Right kidney (tissue), 1 donor: ENCODE data around the gene RAX2.
"Not testable (repeated sequence)": the region's sequence is repeated elsewhere in the genome, so short reads cannot be mapped to it uniquely, and the experiment has no call there.

Experiments
- DNase-seq: peaks from one replicate; pipeline ENCODE4 v3.0.0-alpha.2; 2016

The RAX2 gene

DNA sequence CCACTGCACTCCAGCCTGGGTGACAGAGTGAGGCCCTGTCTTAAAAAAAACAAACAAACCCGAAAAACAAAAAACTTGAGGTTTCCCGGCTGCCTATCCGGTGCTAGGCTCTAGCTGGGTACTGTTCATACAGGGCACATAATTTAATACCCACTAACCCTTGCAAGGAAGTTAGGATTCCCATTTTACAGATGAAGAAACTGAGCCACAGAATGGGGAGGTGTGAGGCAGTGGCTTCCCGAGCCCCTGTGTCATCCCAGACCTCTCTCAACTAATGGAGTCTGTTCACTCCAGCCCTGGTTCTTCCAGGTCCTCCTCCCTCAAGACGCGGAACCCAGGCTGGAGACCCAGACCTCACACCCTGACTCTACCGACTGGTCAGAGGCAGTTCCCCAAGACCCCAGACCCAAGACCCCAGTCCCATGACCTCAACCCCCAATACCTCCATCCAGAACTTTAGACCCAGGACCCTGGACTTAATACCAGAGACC lies 11.1 kb downstream of the RAX2 start:
- no peak for DNase-seq

DNA sequence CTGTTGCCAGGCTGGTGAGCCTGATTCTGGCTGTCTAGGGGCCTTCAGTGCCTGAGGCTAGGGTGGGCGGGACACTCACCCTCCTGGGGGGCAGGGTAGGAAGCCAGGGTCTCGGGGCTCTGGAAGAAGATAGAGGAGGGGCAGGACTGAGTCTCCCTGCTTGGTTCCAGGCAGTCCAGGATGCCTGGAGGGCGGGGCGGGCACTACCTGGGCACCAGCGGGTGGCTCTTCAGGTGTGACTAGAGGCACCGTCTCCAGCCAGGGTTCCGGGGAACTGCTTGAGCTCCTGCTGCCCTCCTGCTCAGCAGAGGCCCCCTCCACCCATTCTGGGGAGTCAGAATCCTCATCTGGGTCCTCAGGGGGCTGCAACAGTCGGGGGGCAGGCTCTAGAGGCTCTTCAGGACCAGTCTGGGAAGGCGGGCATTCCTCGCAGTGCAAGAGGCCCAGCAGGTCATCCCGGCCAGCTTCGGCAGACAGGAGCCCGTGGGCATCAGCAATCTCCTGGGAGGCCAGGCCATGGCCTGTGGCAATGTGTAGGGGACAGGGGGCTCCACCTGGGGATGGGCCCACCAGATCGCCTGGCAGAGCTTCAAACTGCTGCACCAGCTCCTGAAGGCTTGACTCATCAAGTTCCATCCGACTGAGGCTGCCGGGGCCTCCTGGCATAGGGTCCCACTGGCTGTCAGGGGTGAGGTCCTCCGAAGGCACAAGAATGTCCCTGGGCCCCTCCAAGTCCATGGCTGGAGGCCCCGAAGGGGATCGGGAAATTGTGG lies 12.4 kb downstream of the RAX2 start:
- no peak for DNase-seq

DNA sequence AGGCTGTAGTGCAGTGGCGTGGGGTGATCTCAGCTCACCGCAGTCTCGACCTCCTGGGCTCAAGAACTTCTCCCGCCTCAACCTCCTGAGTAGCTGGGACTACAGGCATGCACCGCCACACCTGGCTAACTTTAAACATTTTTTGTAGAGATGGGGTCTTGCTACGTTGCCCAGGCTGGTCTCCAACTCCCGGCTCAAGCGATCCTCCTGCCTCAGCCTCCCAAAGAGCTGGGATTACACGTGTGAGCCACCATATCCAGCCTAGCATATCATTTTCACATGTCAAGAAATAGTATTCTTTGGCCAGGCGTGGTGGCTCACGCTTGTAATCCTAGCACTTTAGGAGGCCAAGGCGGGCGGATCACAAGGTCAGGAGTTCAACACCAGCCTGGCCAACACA lies 13.7 kb downstream of the RAX2 start:
- DNase-seq: not testable (repeated sequence)

DNA sequence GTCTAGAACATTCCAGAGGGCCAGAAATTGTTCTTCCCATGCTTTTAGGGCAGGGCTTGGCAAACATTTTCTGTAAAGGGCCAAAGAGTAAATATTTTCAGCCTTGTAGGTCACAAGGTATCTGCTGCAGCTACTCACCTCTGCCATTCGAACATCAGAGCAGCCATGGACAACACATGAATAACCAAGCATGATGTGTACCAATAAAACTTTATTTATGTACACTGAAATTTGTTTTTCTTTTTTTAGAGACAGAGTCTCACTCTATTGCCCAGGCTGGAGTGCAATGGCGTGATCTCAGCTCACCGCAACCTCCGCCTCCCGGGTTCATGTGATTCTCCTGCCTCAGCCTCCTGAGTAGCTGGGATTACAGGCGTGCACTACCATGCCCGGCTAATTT lies 14.3 kb downstream of the RAX2 start:
- not testable (repeated sequence) for DNase-seq

DNA sequence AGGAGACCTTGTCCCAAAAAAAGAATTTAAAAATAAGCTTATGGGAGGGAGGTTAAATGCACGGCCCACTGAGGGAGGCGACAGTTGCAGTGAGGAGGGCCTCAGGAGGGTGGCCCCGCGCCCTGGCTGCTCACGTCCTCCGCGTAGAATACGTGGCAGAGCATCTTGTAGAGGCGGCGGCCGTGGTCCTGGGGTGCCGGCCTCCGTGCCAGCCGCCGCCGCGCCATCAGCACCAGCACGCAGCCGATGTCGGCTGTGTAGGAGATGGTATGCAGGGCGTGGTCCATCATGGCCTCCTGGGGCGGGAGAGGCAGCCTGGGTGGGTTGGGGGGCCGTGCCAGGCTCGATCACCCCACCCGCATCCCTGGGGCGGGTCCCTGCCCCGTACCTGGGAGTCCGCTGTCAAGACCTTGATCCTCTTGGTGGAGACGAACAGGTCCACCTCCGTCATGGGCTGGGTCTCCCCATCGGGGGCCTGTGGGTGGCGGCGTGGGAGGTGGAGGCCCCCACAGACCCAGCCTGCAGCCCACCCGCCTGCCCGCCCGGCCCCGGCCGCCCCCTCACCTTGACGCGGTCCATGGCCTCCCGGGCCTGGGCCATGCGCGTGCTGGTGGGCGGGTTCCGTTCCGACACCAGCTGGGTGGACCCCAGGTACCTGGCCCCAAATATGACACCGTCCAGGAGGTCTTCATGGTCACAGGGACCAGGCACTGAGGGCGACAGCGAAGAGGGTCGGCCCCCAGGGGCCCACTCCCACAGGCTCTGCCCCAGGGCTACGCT lies 18.2 kb downstream of the RAX2 start:
- DNase-seq: no peak

DNA sequence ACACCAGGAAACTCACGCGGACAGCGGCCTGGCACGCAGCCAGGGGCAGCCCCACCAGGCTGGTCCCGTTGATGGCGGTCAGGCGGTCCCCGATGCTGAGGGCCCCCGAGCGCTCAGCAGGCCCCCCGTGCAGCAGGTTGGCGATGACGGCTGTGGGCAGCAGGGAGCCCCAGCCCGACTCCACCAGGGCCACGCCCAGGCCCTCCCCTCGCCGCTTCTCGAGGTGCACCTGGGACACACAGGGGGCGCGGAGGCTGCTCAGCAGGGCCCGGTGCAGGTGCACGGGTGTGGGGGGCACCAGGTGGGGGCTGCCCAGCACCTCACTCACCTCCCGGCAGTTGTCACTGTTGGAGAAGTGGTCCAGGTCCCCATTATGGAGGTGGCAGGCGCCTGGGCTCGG lies 19.5 kb downstream of the RAX2 start:
- no peak for DNase-seq

DNA sequence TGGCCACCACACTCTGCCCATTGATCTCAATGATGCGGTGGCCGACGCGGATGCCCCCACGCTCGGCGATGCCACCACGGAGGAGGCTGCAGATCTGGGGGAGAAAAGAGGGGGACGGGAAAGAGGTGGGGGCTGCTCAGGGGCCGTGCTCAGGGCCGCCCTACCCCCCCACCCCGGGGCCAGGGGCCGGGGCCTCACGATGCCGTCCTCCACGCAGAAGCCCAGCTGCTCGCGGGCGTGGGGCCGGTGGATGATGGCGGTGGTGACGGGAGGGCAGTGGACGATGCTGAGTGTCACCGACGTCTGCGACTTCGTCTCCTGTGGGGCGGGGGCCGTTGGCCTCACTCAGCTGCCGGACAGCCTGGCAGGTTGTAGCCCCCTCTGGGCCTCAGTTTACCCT lies 20.8 kb downstream of the RAX2 start:
- no peak for DNase-seq

DNA sequence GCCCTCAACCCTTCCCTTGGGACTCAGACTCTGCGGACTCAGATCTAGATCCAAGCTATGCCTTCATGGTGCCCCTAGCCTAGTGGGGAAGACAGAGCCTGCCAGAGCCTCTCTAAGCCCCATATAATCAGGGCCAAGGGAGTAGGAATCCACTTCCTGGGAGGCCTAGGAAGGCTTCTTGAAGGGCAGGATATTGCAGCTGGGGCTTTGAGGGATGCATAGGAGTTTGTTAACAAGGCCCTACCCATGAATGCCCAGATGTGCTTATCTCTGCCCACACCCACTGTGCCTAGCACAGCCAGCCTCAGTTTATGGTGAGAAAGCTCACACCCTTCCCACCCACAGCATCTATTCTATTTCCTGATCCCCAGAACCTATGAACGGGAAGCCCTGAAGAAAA lies 21.8 kb downstream of the RAX2 start:
- DNase-seq: no peak

DNA sequence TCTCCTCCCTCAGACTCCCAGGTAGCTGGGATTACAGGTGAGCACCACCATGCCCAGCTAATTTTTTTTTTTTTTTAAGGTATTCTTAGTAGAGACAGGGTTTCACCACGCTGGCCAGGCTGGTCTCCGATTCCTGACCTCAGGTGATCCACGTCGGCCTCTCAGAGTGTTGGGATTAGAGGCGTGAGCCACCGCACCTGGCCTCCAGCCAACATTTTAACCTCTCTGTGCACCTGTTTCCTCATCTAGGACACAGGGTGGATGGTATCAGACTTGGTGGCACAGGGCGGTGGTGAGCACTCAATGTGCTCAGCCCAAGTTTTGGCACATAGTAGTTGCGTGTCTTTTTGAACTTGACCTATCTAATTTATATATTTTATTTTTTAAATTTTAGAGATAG lies 23.1 kb downstream of the RAX2 start:
- DNase-seq: no peak

DNA sequence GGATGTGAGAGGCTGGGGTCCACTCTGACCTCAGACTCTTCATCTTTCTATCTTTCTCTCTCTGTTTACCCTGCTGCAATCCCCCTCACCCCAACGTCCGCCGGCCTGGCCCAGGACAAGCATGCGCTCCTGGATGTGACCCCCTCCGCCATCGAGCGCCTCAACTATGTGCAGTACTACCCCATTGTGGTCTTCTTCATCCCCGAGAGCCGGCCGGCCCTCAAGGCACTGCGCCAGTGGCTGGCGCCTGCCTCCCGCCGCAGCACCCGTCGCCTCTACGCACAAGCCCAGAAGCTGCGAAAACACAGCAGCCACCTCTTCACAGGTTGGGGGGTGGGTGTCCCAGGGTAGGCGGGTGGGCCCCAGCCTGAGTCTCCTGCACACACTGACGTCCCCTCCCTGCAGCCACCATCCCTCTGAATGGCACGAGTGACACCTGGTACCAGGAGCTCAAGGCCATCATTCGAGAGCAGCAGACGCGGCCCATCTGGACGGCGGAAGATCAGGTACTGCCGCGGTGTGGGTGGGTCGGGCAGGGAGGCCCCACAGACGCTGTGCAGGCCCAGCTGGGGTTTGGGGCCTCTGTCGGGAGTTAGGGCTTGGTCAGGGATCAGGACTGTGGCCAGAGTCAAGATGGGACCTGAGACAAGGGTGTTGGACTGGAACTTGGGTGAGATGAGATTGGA lies 25.5 kb downstream of the RAX2 start:
- DNase-seq: no peak

DNA sequence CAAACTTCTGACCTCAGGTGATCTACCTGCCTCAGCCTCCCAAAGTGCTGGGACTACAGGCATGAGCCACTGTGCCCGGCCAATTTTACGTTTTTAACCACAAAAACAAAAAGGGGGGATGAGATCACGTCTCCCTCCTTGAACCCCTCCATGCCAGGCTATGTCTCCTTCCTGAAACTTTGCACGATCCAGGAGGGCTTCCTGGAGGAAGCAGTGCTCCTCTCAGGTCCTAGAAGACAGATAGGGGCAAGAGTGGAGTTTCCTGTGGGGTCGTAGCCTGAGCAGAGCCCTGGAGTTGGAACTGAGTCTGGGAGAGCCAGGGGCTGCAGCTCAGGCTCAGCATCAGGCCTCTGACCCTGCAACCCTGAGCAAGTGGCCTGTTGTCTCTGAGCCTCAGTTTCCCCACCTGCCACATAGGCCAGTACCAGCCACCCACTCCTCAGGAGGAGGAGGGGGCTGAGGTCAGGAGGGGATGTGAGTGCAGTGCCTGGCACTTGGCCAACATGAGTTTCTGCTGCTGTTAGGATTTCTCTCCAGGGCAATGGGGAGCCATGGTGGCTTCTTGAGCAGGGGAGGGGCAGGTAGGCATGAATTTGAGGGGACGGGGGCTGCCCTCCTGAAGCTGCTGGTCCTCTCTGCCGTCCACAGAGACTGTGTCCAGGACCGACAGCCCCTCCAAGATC lies 26.5 kb downstream of the RAX2 start:
- DNase-seq: no peak

DNA sequence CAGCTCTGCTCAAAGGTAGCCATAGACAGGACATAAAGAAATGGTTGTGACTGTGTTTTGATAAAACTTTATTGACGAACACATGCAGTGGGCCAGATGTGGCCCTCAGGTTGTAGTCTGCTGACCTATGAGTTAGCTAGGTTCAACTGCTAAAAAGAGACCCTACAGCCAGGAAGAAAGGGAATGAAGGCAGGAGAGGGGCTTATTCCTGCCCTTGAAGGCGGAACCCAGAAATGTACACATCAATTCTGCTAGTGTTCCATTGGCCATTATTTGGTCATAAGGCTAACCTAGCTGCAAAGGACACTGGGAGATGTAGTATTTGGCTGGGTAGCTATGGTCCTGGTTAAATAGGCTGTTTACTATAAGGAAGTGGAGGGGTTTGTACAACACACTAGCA lies 28.5 kb downstream of the RAX2 start:
- no peak for DNase-seq

DNA sequence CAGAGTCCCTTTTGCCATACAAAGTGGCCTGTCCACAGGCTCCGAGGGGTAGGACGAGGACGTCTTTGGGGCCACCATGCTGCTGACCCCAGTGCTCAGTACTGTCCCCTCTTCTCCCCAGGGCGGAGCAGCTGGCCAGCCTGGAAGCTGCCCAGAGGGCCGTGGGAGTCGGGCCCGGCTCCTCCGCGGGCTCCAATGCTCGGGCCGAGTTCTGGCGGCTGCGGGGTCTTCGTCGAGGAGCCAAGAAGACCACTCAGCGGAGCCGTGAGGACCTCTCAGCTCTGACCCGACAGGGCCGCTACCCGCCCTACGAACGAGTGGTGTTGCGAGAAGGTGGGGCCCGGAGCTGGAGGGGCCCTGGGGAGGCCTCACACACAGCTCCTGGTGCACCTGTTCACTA lies 31.6 kb downstream of the RAX2 start:
- DNase-seq: no peak

DNA sequence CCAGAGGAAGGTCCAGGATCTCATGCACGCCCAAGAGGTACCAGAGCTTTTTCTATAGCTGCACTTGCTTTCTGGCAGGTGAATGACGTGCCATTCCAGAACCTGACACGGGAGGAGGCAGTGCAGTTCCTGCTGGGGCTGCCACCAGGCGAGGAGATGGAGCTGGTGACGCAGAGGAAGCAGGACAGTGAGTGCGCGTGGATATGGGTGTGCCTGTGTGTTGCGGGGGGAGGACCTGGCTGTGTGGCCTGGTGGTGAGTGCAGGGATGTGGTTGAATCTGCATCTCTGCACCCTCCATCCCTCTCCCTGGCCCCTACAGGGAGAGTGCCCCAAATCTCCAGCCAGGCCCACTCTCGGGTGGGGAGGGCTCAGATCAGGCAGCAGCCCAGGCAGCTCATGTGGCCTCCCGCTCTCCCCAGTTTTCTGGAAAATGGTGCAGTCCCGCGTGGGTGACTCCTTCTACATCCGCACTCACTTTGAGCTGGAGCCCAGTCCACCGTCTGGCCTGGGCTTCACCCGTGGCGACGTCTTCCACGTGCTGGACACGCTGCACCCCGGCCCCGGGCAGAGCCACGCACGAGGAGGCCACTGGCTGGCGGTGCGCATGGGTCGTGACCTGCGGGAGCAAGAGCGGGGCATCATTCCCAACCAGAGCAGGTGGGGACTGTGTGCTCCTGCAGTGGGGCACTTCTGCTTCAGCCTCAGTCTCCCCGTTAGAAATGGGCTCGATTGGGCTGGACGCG lies 33.4 kb downstream of the RAX2 start:
- no peak for DNase-seq

DNA sequence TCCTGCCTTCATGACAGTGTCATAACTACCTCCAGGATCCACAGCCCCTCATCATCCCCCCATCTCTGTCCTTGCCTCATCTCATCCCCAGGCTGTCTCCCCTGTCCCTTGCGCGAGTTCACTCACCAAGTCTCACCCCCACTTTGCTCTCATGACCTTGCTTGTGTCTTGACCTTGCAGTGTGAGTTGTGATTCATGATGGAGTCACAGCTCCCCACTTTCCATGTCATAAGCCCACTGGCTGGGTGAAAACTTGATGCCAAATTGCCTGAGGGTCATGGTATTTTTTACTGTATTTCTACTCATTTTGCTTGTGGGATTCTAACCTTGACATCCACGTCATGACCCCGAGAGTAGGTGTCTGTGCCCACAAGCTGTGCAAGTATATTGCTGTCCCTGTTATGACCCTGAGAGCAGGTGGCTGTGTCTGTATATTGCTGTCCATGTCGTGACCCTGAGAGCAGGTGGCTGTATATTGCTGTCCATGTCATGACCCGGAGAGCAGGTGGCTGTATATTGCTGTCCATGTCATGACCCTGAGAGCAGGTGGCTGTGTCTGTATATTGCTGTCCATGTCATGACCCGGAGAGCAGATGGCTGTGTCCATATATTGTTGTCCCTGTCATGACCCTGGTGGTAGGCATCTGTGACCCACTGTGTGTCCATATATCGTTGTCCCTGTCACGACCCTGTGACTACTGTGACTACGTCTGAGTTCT lies 34.4 kb downstream of the RAX2 start:
- DNase-seq: no peak

DNA sequence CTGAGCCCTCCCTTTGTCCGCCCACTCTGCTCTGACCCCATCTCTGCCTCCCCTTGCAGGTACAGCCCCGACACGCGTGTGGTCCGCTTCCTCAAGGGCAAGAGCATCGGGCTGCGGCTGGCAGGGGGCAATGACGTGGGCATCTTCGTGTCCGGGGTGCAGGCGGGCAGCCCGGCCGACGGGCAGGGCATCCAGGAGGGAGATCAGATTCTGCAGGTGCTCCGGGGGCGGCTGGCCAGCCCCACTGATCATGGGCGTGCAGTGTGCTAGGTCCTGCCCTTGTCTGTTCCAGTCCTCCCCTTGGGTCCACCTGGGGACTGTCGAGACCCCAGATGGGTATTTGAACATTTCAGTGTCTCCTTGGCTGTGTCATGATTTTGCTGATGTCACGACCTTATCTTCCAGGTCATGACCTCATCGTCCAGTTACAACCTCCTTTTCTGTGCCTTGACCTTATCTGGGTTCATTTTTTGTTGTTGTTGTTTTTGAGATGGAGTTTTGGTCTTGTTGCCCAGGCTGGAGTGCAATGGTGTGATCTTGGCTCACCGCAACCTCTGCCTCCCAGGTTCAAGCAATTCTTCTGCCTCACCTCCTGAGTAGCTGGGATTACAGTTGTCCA lies 35.8 kb downstream of the RAX2 start:
- DNase-seq: no peak

DNA sequence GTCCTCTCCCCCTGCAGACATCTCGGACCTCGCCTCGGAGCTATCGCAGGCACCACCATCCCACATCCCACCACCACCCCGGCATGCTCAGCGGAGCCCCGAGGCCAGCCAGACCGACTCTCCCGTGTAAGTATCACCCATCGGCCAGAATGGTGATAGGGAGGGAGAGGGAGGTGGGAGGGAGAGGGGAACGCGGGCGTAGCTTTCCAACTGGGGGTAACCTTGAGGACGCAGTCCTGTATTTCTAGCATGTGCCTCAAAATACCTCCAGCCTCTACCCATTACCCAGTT lies 37.8 kb downstream of the RAX2 start:
- no peak for DNase-seq

DNA sequence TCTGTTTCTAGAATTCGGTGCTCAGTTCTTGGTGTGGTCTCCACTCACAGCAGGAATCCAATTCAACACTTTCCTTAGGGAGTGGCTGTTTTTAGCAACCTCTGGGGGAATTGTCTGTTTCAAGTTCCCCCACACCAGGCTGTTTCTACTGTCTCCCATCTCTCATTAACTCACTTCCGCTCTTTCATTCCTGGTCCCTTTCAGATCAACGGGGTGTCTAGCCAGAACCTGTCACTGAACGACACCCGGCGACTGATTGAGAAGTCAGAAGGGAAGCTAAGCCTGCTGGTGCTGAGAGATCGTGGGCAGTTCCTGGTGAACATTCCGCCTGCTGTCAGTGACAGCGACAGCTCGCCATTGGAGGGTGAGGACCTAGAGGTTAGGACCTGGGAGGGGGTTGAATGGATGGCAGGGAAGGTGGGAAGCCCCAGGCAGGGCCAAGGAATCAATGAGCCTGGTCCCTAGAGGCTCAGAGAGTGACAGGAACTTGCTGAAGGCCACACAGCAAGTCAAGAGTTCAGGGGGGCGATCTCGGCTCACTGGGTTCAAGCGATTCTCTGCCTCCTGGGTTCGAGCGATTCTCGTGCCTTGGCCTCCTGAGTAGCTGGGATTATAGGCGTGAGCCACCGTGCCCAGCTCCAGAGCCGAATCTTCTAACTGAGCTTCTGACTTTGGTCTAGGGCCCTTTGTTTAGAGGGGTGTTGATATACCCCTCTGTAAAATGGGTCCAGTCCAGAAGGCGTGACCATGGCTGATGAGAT lies 38.3 kb downstream of the RAX2 start:
- DNase-seq: no peak

DNA sequence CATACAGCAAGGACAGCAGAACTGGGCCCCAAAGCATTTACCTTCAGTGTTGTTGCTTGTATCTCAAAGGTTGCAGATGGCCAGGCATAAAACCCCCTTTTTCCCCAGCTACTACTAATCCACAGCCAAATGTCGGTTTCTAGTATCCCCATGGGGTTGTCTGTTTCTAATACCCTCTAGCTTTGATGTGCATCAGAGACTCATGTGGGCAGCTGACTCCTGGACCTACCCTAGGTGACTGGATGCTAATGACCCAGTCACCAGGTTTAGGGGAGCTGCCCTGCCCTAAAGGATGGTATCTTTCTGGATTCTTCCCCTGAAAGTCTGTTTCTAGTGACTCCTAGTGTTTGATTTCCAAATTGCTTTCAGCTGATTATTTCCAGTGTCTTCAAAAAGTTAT lies 39.9 kb downstream of the RAX2 start:
- DNase-seq: no peak

DNA sequence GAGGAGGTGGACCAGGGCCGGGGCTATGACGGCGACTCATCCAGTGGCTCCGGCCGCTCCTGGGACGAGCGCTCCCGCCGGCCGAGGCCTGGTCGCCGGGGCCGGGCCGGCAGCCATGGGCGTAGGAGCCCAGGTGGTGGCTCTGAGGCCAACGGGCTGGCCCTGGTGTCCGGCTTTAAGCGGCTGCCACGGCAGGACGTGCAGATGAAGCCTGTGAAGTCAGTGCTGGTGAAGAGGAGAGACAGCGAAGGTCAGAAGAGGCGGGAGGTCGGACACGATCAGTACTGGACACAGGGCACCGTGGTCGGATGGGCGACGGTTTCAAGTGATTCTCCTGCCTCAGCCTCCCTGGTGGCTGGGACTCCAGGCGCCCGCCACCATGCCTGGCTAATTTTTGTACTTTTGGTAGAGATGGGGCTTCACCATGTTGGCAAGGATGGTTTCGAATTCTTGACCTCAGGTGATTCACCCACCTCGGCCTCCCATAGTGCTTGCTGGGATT lies 41.5 kb downstream of the RAX2 start:
- no peak for DNase-seq
